AG04450 (cell line): ENCODE data around the gene C1orf52. TPM values are rescaled to one million over a fixed set of nuclear protein-coding genes. Genes with fewer than 3 reads are reported as not detected.
"Not testable (repeated sequence)": the region's sequence is repeated elsewhere in the genome, so short reads cannot be mapped to it uniquely, and the experiment has no call there.

Source experiments
- CTCF ChIA-PET: fragments of 300-600, 350-600 bp; formaldehyde crosslinking; extraction: SDS; loops from one replicate; lab custom pipeline; 2022; ENCODE audit warnings: antibody characterized with exemption, inconsistent platforms; lab: Charles Lee
- POLR2A ChIA-PET: fragments of 350-600 bp; formaldehyde crosslinking; extraction: SDS; loops from one replicate; lab custom pipeline; 2021; ENCODE audit warnings: antibody characterized with exemption, inconsistent platforms; lab: Yijun Ruan, JAX
- DNase-seq: peaks from one replicate; pipeline ENCODE4 v3.0.0-alpha.2; 2011; ENCODE audit warnings: low read depth, low spot score
- H3K27ac ChIP-seq: one replicate; pipeline ENCODE4 v1.5.1; 2012; ENCODE audit warnings: low read depth, low read length, control low read depth
- H3K27me3 ChIP-seq: one replicate; pipeline ENCODE4 v1.6.0; 2012; ENCODE audit warnings: low read length; ENCODE audit not compliant: control insufficient read depth, insufficient read depth
- H3K4me3 ChIP-seq: 2 replicates; pipeline ENCODE4 v1.5.1; 2011; ENCODE audit warnings: mild to moderate bottlenecking, low read depth, low read length, control low read depth
- H3K9me3 ChIP-seq: 2 replicates; pipeline ENCODE4 v1.5.1; 2012; ENCODE audit warnings: low read length; ENCODE audit not compliant: control insufficient read depth, insufficient read depth
- polyA plus RNA-seq: library from polyadenylated mRNA; depleted of rRNA; stranded (reverse); fragments of >200 nt; gene quantifications from 2 replicates; pipeline ENCODE4 v1.2.3, GENCODE V29; 2011
- TF ChIP-seq, protein P1 (sequence below): IDR thresholded peaks from 2 replicates; pipeline ENCODE4 v1.5.1; 2011; ENCODE audit warnings: low read depth, low read length, control low read depth, inconsistent platforms

Gene C1orf52
- polyA plus RNA-seq, 1 experiment: 31.2 TPM

DNA sequence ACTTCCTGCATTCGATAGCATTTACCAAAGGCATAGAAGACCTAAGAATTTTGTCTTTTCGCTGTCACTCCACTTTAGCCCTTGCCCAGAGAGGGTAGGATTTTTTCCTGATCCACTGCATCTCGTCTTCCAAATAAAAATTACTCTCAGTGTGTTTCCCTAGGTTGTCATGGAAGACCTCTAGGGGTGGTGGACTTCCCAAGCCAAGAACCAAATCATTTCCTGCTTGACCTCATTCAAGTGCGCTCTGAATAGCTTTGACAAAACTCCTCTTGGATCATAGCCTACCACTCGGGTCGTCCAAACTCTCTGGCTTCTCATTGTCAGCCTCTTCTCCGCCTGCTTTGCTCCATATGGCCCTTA, 431 bp upstream of the C1orf52 start:
- ChIA-PET CTCF (interaction anchor here (0.6 to 12.1 kb wide), 78 partner anchors 8 to 1179 kb away, joined by 3 to 350 read pairs (median 5); partner anchors contain the start of gene BCL10), POLR2A (interaction anchor here (0.7 to 1.0 kb wide), 3 partner anchors 17 to 38 kb away, joined by 3 to 8 read pairs (median 3); partner anchors contain the start of gene BCL10)
- Histone ChIP-seq H3K27me3 (no peaks in the 10 kb centered on the region), H3K4me3 (peak overlapping the region; percentile 41), H3K9me3 (peaks cover 6% of the 10 kb centered on the region; the same call in 1 of the 2 replicates), H3K27ac (peak overlapping the region; percentile 2)
- TF ChIP-seq, protein P1, sequence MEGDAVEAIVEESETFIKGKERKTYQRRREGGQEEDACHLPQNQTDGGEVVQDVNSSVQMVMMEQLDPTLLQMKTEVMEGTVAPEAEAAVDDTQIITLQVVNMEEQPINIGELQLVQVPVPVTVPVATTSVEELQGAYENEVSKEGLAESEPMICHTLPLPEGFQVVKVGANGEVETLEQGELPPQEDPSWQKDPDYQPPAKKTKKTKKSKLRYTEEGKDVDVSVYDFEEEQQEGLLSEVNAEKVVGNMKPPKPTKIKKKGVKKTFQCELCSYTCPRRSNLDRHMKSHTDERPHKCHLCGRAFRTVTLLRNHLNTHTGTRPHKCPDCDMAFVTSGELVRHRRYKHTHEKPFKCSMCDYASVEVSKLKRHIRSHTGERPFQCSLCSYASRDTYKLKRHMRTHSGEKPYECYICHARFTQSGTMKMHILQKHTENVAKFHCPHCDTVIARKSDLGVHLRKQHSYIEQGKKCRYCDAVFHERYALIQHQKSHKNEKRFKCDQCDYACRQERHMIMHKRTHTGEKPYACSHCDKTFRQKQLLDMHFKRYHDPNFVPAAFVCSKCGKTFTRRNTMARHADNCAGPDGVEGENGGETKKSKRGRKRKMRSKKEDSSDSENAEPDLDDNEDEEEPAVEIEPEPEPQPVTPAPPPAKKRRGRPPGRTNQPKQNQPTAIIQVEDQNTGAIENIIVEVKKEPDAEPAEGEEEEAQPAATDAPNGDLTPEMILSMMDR: no peak
- no peak for DNase-seq

DNA sequence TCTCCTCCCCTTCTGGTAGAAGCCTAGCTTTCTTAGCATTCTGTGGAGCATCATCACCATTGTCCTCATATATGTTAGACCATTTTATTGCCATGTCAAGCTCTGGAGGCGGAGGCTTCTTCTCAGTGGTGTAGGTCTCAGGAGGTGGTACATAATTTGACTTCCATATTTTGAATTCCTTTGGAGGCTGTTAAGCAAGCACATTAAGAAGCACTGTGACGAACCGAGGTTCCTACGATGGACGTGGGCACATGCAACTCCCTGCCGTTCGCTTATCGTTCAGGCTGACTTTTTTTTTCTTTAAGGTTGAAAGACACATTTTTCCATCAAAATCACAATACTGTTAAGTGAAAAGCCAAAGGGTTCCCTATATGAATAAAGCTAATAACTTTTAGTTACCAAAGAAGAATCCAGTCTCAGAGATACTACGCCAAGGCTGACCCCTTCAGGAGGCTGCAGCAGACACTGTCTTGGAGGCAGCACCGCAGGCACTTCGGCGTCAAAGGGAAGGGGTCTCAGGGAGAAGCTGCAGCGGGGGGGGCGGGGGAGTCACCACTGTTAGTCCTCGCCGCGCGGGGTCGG, 835 bp downstream of the C1orf52 start:
- ChIA-PET CTCF (interaction anchor here (0.6 to 12.1 kb wide), 71 partner anchors 7 to 760 kb away, joined by 3 to 350 read pairs (median 5); partner anchors contain the start of gene BCL10), POLR2A (interaction anchor here (1.0 to 1.2 kb wide), 2 partner anchors 34 to 123 kb away, joined by 3 read pairs; no protein-coding TSS in a partner anchor)
- Histone ChIP-seq H3K4me3 (peak overlapping the region; percentile 89), H3K27me3 (no peaks in the 10 kb centered on the region), H3K9me3 (peaks cover 6% of the 10 kb centered on the region; the same call in 1 of the 2 replicates), H3K27ac (no peak overlapping the region)
- no peak for DNase-seq
- TF ChIP-seq, protein P1: 0 out of 2 replicates have a peak, but pooled peaks have one; percentile 19

DNA sequence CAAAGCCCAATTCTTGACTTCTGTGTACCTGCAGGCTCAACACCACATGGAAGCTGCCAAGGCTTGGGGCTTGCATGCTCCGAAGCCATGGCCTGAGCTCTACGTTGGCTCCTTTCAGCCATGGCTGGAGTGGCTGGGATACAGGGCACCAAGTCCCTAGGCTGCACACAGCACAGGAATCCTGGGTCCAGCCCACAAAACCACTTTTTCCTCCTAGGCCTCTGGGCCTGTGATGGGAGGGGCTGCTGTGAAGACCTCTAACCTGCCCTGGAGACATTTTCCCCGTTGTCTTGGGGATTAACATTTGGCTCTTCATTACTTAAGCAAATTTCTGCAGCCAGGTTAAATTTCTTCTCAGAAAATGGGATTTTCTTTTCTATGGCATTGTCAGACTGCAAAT, 10.4 kb downstream of the C1orf52 start:
- CTCF ChIA-PET: interaction anchor here (1.1 to 3.8 kb wide), 3 partner anchors 9 to 304 kb away, joined by 3 to 17 read pairs (median 11); partner anchors contain the start of gene C1orf52
- H3K27me3 ChIP-seq, H3K4me3 ChIP-seq, H3K27ac ChIP-seq, H3K9me3 ChIP-seq, DNase-seq, POLR2A ChIA-PET: not testable (repeated sequence)

DNA sequence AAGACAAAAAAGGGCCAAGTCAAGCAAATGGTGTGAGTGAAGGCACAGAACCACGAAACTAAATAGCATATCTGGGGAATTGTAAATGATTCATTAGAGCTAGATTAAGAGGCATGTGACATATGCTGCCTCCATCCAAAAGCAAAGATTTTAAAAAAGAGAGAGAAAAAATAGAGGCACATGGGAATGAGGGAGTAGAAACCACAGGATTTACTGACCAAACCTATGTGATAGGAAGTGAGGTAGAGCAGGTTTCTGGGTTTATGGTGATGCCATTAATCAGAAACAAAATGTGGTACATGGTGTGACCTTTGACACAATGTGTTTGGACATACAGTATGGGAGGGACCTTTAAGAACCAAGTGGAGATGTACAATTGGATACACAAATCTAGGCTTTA, 13.6 kb downstream of the C1orf52 start:
- TF ChIP-seq, protein P1: no peak
- POLR2A ChIA-PET: no interaction called here
- DNase-seq: no peak
- Histone ChIP-seq H3K4me3 (no peak overlapping the region), H3K27ac (no peak overlapping the region), H3K9me3 (no peaks in the 10 kb centered on the region; the same call in 1 of the 2 replicates), H3K27me3 (no peaks in the 10 kb centered on the region)
- CTCF ChIA-PET: interaction anchor here (1.0 to 3.7 kb wide), 4 partner anchors 13 to 301 kb away, joined by 6 to 22 read pairs (median 12); partner anchors contain the start of gene C1orf52

DNA sequence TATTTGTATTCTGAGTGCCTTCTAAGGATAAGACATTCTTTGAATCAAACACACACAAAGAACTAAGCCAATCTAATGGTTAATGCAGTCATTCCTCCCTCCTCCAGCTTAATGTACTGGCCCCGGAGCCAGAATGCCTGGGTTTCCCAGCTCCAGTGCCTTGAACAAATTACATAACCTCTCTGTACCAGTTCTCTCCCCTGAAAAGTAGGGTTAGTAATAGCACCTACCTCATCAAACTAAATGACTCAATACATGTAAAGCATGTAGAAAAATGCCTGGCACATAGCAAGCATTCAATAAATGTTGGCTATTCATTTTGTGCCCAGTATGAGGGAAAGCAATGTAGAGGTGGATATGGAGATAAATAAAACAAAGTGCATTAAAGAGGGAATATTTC, 14.0 kb downstream of the C1orf52 start:
- Histone ChIP-seq H3K27me3 (no peaks in the 10 kb centered on the region), H3K27ac (no peak overlapping the region), H3K9me3 (no peaks in the 10 kb centered on the region; the same call in 1 of the 2 replicates), H3K4me3 (no peak overlapping the region)
- DNase-seq: no peak
- POLR2A ChIA-PET: no interaction called here
- CTCF ChIA-PET: interaction anchor here (0.5 to 3.7 kb wide), 6 partner anchors 9 to 301 kb away, joined by 3 to 37 read pairs (median 10); partner anchors contain the start of gene C1orf52
- TF ChIP-seq, protein P1: no peak
